HepG2 (cell line): Measurements from ENCODE around the gene CDC123. TPM values are rescaled to one million over a fixed set of nuclear protein-coding genes. Genes with fewer than 3 reads are reported as not detected.

Experiments used
- ATAC-seq: fragments of 200-7000 bp; cut with Tn5 transposase; 3 replicates; pipeline ENCODE4 v1.9.1; 2020; ENCODE audit warnings: mild to moderate bottlenecking, moderate library complexity
- BruUV-seq: library from RNA; stranded (reverse); fragments of 400-500 nt; replicated peaks from 2 replicates; lab custom pipeline; 2021; lab: Mats Ljungman, UMichigan
- CTCF ChIA-PET: fragments of 300-600 bp; formaldehyde crosslinking; extraction: SDS; loops from one replicate; lab custom pipeline; 2021; ENCODE audit warnings: low total read pairs, inconsistent platforms, low intra/inter-chr PET ratio; lab: Yijun Ruan, JAX
- POLR2A ChIA-PET: fragments of 350-600 bp; sonication (Branson Sonifier 250); formaldehyde crosslinking; loops from one replicate; lab custom pipeline; 2020; ENCODE audit warnings: antibody characterized with exemption, inconsistent platforms; lab: Yijun Ruan, JAX
- DNase-seq: peaks from one replicate; pipeline ENCODE4 v3.0.0-alpha.2; 2015; ENCODE audit warnings: low spot score
- FAIRE-seq: peaks from 3 replicates; lab custom pipeline; 2011; peaks lifted over from hg19 to GRCh38; lab: Jason Lieb, UNC
- H2AFZ ChIP-seq: one replicate; pipeline ENCODE4 v1.6.1; 2011; ENCODE audit warnings: low read length, inconsistent platforms
- H3K27ac ChIP-seq: fragments of 300-600 bp; 3 replicates; pipeline ENCODE4 v1.8.0; 2011; ENCODE audit warnings: mixed run types, mild to moderate bottlenecking, mixed read lengths, low read length, inconsistent platforms; ENCODE audit not compliant: insufficient read depth; ENCODE audit errors: extremely low read length
- H3K27me3 ChIP-seq, 2 experiments: fragments of 200-600 bp in 1 of 2; 2 replicates in 1 of 2; 3 replicates in 1 of 2; pipeline versions ENCODE4 v1.6.0 to v1.8.0; 2011; ENCODE audit warnings: low read length in 2 of 2, mild to moderate bottlenecking in 2 of 2, moderate library complexity in 2 of 2, inconsistent platforms in 1 of 2; ENCODE audit not compliant: insufficient read depth in 2 of 2, control insufficient read depth in 1 of 2
- H3K36me3 ChIP-seq, 2 experiments: fragments of 200-600 bp in 1 of 2; replicated peaks in 1 of 2; 2 replicates in 1 of 2; 3 replicates in 1 of 2; pipeline versions ENCODE4 v1.5.1 to v1.8.0; 2011; ENCODE audit warnings: low read length in 2 of 2, inconsistent platforms in 1 of 2; ENCODE audit not compliant: insufficient read depth in 2 of 2, control insufficient read depth in 1 of 2
- H3K4me1 ChIP-seq: 2 replicates; pipeline ENCODE4 v1.5.1; 2012; ENCODE audit warnings: low read length, inconsistent platforms; ENCODE audit not compliant: insufficient read depth
- H3K4me2 ChIP-seq: 2 replicates; pipeline ENCODE4 v1.6.0; 2011; ENCODE audit warnings: low read depth, low read length, inconsistent platforms
- H3K4me3 ChIP-seq, 3 experiments: fragments of 200-600 bp in 1 of 3; sonication (generic), shearing (Covaris generic) in 1 of 3; replicated peaks in 1 of 3; 2 replicates each; pipeline ENCODE4 v1.5.1; 2011 to 2016; ENCODE audit warnings: low read length in 3 of 3, inconsistent platforms in 2 of 3, low read depth in 2 of 3, mild to moderate bottlenecking in 2 of 3, control low read depth in 1 of 3, mixed read lengths in 1 of 3; ENCODE audit not compliant: insufficient read depth in 1 of 3
- H3K79me2 ChIP-seq: one replicate; pipeline ENCODE4 v1.6.1; 2011; ENCODE audit warnings: low read length, inconsistent platforms; ENCODE audit not compliant: insufficient read depth
- H3K9ac ChIP-seq: 2 replicates; pipeline ENCODE4 v1.6.0; 2011; ENCODE audit warnings: mild to moderate bottlenecking, low read depth, low read length, inconsistent platforms; ENCODE audit not compliant: insufficient read depth
- H3K9me3 ChIP-seq: 2 replicates; pipeline ENCODE4 v1.5.1; 2012; ENCODE audit warnings: mild to moderate bottlenecking, low read length
- H4K20me1 ChIP-seq: 2 replicates; pipeline ENCODE4 v1.6.0; 2011; ENCODE audit warnings: inconsistent platforms, mild to moderate bottlenecking, low read length, moderate library complexity; ENCODE audit not compliant: insufficient read depth
- CAMTA2 ChIP-seq: sonication (generic); formaldehyde crosslinking; IDR thresholded peaks from 2 replicates; pipeline ENCODE4 v1.4.0; 2020; ENCODE audit warnings: mild to moderate bottlenecking, missing genetic modification reagents, borderline replicate concordance
- GATAD2A ChIP-seq: IDR thresholded peaks from 2 replicates; pipeline ENCODE4 v1.6.1; 2016
- HNF4A ChIP-seq: sonication (generic); formaldehyde crosslinking; IDR thresholded peaks from 2 replicates; pipeline ENCODE4 v1.4.0; 2020; ENCODE audit warnings: missing genetic modification reagents
- KDM2A ChIP-seq: sonication (generic); formaldehyde crosslinking; IDR thresholded peaks from 2 replicates; pipeline ENCODE4 v1.4.0; 2020; ENCODE audit warnings: low read depth, missing genetic modification reagents, borderline replicate concordance
- MBD4 ChIP-seq: IDR thresholded peaks from 2 replicates; pipeline ENCODE4 v1.6.1; 2012; ENCODE audit warnings: low read length, inconsistent platforms, borderline replicate concordance
- MTF2 ChIP-seq: sonication (generic); formaldehyde crosslinking; IDR thresholded peaks from 2 replicates; pipeline ENCODE4 v1.5.0; 2020; ENCODE audit warnings: missing genetic modification reagents, borderline replicate concordance
- NRL ChIP-seq: sonication (generic); formaldehyde crosslinking; IDR thresholded peaks from 2 replicates; pipeline ENCODE4 v1.5.0; 2020; ENCODE audit warnings: missing genetic modification reagents, mild to moderate bottlenecking, moderate library complexity, borderline replicate concordance
- RXRA ChIP-seq: sonication (generic); formaldehyde crosslinking; IDR thresholded peaks from 2 replicates; pipeline ENCODE4 v1.5.1; 2020; ENCODE audit warnings: missing genetic modification reagents
- SP140L ChIP-seq: sonication (generic); formaldehyde crosslinking; IDR thresholded peaks from 2 replicates; pipeline ENCODE4 v1.4.0; 2020; ENCODE audit warnings: missing genetic modification reagents, borderline replicate concordance
- ZFP1 ChIP-seq: IDR thresholded peaks from 2 replicates; pipeline ENCODE4 v1.6.1; 2016
- ZMYM2 ChIP-seq: sonication (generic); formaldehyde crosslinking; IDR thresholded peaks from 2 replicates; pipeline ENCODE4 v1.8.0; 2022; ENCODE audit warnings: mild to moderate bottlenecking, missing genetic modification reagents
- ZNF160 ChIP-seq: sonication (generic); formaldehyde crosslinking; IDR thresholded peaks from 2 replicates; pipeline ENCODE4 v1.8.0; 2022; ENCODE audit warnings: mild to moderate bottlenecking, inconsistent platforms, missing genetic modification reagents
- ZNF3 ChIP-seq: IDR thresholded peaks from 2 replicates; pipeline ENCODE4 v1.7.0; 2017; ENCODE audit warnings: inconsistent platforms
- ZNF557 ChIP-seq: sonication (generic); formaldehyde crosslinking; IDR thresholded peaks from 2 replicates; pipeline ENCODE4 v1.4.0; 2020; ENCODE audit warnings: missing genetic modification reagents
- ZNF605 ChIP-seq: sonication (generic); formaldehyde crosslinking; IDR thresholded peaks from 2 replicates; pipeline ENCODE4 v1.8.0; 2022; ENCODE audit warnings: mild to moderate bottlenecking, missing genetic modification reagents
- WGBS: methylation state at CpG from one replicate; pipeline ENCODE4 v1.1.6; 2017; ENCODE audit warnings: low lambda C conversion rate; 5-methylcytosine and 5-hydroxymethylcytosine counted together
- in situ Hi-C: cut with HindIII; loops from 2 replicates; pipeline ENCODE4 v1.10.0; 2017; ENCODE audit warnings: low pct_unique_long_range_greater_than_20kb; ENCODE audit not compliant: extremely low pct_ligation_motif_present
- intact Hi-C: fragments of 100-400 bp; cut with micrococcal nuclease; formaldehyde crosslinking; loops from one replicate; pipeline ENCODE4 v1.10.0; 2022; ENCODE audit not compliant: unreplicated experiment
- polyA plus RNA-seq, 8 experiments: library from polyadenylated mRNA; depleted of rRNA in 3 of 8; stranded (reverse) in 7 of 8; unstranded in 1 of 8; fragments of >200 nt; fragmentation: Illumina TruSeq in 4 of 8; extraction: Trizol in 4 of 8; gene quantifications; 2 replicates each; pipeline versions ENCODE4 v1.2.1 to v1.2.3, GENCODE V29; 2011 to 2016; ENCODE audit warnings: low read depth in 4 of 8, missing spikeins in 1 of 8, mixed read lengths in 1 of 8; ENCODE audit not compliant: insufficient read depth in 1 of 8
- total RNA-seq, 5 experiments: library from RNA; depleted of rRNA; stranded (reverse); fragments of >200 nt; fragmentation: Illumina TruSeq; extraction: Trizol; gene quantifications; 2 replicates each; pipeline ENCODE4 v1.2.3, GENCODE V29; 2016; ENCODE audit warnings: low read depth in 1 of 5
- TF ChIP-seq, protein P1 (sequence below), 2 experiments: fragments of 450-650 bp in 1 of 2; sonication (generic) in 1 of 2; formaldehyde crosslinking in 1 of 2; IDR thresholded peaks; 2 replicates each; pipeline versions ENCODE4 v1.6.1 to v1.8.0; 2016 to 2022; ENCODE audit warnings: antibody characterized with exemption in 1 of 2, mild to moderate bottlenecking in 1 of 2, missing genetic modification reagents in 1 of 2
- TF ChIP-seq, protein P2 (sequence below): sonication (generic); formaldehyde crosslinking; IDR thresholded peaks from 2 replicates; pipeline ENCODE4 v1.8.1; 2023; ENCODE audit warnings: mild to moderate bottlenecking, missing genetic modification reagents

The CDC123 gene
- total and polyA plus RNA-seq, 2 of the 13 experiments (the other 11 are each of a cell fraction or from before 2014, with no cell fraction given) = 63.3 to 153 TPM

DNA sequence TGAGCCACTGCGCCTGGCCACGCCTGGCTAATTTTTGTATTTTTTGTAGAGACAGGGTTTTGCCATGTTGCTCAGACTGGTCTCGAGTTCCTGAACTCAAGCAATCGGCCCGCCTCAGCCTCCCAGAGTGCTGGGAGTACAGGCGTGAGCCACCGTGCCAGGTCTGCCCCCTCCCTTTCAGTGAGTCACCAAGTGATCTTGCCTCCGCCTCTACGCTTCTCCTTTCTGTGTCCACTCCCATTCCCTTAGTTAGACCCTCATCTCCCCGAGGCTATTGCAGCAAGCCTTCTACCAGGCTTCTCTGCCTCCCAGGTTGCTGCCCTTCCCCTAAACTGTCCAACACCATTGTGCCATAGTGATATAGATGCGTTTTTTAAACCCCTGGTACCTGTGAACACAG, 32.9 kb downstream of the CDC123 start:
- no peaks in the 10 kb centered on the region for H3K27me3 ChIP-seq
- H3K4me1 ChIP-seq = 0 out of 2 replicates have a peak, but pooled peaks cover 8% of the 10 kb centered on the region
- WGBS = 96% methylated on average over 11 of the region's 11 CpGs
- ATAC-seq = no peak
- no peak overlapping the region for H3K27ac ChIP-seq
- CTCF ChIA-PET = no interaction called here
- H3K9me3 ChIP-seq = no peaks in the 10 kb centered on the region
- no peaks in the 10 kb centered on the region for H4K20me1 ChIP-seq
- in situ Hi-C loops (no loop called here), intact Hi-C loops (no loop called here)
- H3K9ac ChIP-seq = no peak overlapping the region
- no TSS peak for BruUV-seq
- DNase-seq = no peak
- no peak overlapping the region for H3K4me2 ChIP-seq
- no peak overlapping the region for H3K4me3 ChIP-seq
- POLR2A ChIA-PET = no interaction called here
- FAIRE-seq = no peak
- no peaks in the 10 kb centered on the region for H3K79me2 ChIP-seq
- no peak overlapping the region for H2AFZ ChIP-seq
- peaks cover 9 to 40% of the 10 kb centered on the region in 2 experiments; a peak in 4 of 5 replicates for H3K36me3 ChIP-seq
- no peak for TF ChIP-seq RXRA (CRISPR knock-in tag)
- TF ChIP-seq HNF4A = no peak
- TF ChIP-seq KDM2A (CRISPR knock-in tag) = no peak
- no peak for TF ChIP-seq ZFP1 (CRISPR knock-in tag)
- no peak for TF ChIP-seq ZMYM2 (CRISPR knock-in tag)
- no peak for TF ChIP-seq SP140L (CRISPR knock-in tag)
- TF ChIP-seq ZNF160 (CRISPR knock-in tag) = no peak
- no peak for TF ChIP-seq ZNF3 (CRISPR knock-in tag)
- no peak for TF ChIP-seq ZNF557 (CRISPR knock-in tag)
- no peak for TF ChIP-seq GATAD2A (CRISPR knock-in tag)
- TF ChIP-seq CAMTA2 (CRISPR knock-in tag) = no peak
- TF ChIP-seq, protein P1, sequence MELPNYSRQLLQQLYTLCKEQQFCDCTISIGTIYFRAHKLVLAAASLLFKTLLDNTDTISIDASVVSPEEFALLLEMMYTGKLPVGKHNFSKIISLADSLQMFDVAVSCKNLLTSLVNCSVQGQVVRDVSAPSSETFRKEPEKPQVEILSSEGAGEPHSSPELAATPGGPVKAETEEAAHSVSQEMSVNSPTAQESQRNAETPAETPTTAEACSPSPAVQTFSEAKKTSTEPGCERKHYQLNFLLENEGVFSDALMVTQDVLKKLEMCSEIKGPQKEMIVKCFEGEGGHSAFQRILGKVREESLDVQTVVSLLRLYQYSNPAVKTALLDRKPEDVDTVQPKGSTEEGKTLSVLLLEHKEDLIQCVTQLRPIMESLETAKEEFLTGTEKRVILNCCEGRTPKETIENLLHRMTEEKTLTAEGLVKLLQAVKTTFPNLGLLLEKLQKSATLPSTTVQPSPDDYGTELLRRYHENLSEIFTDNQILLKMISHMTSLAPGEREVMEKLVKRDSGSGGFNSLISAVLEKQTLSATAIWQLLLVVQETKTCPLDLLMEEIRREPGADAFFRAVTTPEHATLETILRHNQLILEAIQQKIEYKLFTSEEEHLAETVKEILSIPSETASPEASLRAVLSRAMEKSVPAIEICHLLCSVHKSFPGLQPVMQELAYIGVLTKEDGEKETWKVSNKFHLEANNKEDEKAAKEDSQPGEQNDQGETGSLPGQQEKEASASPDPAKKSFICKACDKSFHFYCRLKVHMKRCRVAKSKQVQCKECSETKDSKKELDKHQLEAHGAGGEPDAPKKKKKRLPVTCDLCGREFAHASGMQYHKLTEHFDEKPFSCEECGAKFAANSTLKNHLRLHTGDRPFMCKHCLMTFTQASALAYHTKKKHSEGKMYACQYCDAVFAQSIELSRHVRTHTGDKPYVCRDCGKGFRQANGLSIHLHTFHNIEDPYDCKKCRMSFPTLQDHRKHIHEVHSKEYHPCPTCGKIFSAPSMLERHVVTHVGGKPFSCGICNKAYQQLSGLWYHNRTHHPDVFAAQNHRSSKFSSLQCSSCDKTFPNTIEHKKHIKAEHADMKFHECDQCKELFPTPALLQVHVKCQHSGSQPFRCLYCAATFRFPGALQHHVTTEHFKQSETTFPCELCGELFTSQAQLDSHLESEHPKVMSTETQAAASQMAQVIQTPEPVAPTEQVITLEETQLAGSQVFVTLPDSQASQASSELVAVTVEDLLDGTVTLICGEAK (IDR thresholded peaks at IDR 0.05) = no peak
- TF ChIP-seq, protein P1 (CRISPR knock-in tag; IDR thresholded peaks at IDR 0.05) = no peak
- TF ChIP-seq MTF2 = no peak
- TF ChIP-seq NRL (CRISPR knock-in tag) = no peak
- no peak for TF ChIP-seq ZNF605 (CRISPR knock-in tag)
- TF ChIP-seq, protein P2, sequence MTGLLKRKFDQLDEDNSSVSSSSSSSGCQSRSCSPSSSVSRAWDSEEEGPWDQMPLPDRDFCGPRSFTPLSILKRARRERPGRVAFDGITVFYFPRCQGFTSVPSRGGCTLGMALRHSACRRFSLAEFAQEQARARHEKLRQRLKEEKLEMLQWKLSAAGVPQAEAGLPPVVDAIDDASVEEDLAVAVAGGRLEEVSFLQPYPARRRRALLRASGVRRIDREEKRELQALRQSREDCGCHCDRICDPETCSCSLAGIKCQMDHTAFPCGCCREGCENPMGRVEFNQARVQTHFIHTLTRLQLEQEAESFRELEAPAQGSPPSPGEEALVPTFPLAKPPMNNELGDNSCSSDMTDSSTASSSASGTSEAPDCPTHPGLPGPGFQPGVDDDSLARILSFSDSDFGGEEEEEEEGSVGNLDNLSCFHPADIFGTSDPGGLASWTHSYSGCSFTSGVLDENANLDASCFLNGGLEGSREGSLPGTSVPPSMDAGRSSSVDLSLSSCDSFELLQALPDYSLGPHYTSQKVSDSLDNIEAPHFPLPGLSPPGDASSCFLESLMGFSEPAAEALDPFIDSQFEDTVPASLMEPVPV (CRISPR knock-in tag) = no peak
- no peak for TF ChIP-seq MBD4
